PFSK-1 (cell line): ENCODE measurements around the gene ZNF425.

Experiments
- POLR2AphosphoS5 ChIP-seq: IDR thresholded peaks from 2 replicates; pipeline ENCODE4 v1.6.1; 2012; ENCODE audit warnings: low read depth, mild to moderate bottlenecking, control low read depth, low read length, moderate library complexity
- REST ChIP-seq, 2 experiments: IDR thresholded peaks; 2 replicates each; pipeline versions ENCODE4 v1.6.1 to v1.8.0; 2011 to 2012; ENCODE audit warnings: low read depth in 2 of 2, low read length in 2 of 2, control low read depth in 1 of 2, inconsistent platforms in 1 of 2, mild to moderate bottlenecking in 1 of 2, moderate library complexity in 1 of 2; ENCODE audit not compliant: insufficient read depth in 1 of 2
- TAF1 ChIP-seq: IDR thresholded peaks from 2 replicates; pipeline ENCODE4 v1.6.1; 2012; ENCODE audit warnings: low read length, control low read depth, borderline replicate concordance; ENCODE audit not compliant: insufficient read depth

GRCh38 chr7:149109969-149110368 is 16.2 kb downstream of the ZNF425 start:
- TF ChIP-seq REST (IDR thresholded peaks at IDR 0.05; ENCODE audit: insufficient read depth in 1 of 2, low read depth in 2 of 2, low read length in 2 of 2) (no peak), POLR2AphosphoS5 (no peak), TAF1 (no peak)
